ENCODE data around the gene SMAD9. TPM values are rescaled to one million over a fixed set of nuclear protein-coding genes. Genes with fewer than 3 reads are reported as not detected.
A peak's percentile ranks its signal among the peaks of the same experiment; 100 is the strongest.

Gene SMAD9
- total RNA-seq, 3 donors from 2014 or later (not counting 1 experiment from before 2014, with no cell fraction given), result not detected

GRCh38 chr13:36917311-36917710 lies 2.7 kb downstream of the SMAD9 start:
- intact Hi-C loops (cut with micrococcal nuclease), result no loop called here
- Mint-ChIP-seq H3K27me3 (ENCODE audit: low read depth in 2 of 2) (peaks cover 50 to 77% of the 10 kb centered on the region in 2 donors), H3K9me3 (no peaks in the 10 kb centered on the region), H3K4me3 (no peak overlapping the region), H3K4me1 (no peaks in the 10 kb centered on the region), H3K27ac (no peak overlapping the region), H3K36me3 (no peaks in the 10 kb centered on the region)
- DNase-seq (no peak), ATAC-seq (no peak)
- Histone ChIP-seq H3K9me3 (ENCODE audit: control insufficient read depth, insufficient read depth, low read length) (no peaks in the 10 kb centered on the region), H3K36me3 (ENCODE audit: control insufficient read depth, insufficient read depth, low read length) (no peaks in the 10 kb centered on the region), H3K4me1 (ENCODE audit: control insufficient read depth, insufficient read depth, low read length) (peaks cover 4% of the 10 kb centered on the region), H3K27me3 (ENCODE audit: control insufficient read depth, insufficient read depth, low read length) (peaks cover 7% of the 10 kb centered on the region), H3K27ac (ENCODE audit: low read length) (no peak overlapping the region), H3K4me3 (ENCODE audit: low read length) (no peak overlapping the region)
- TF ChIP-seq, protein P1, sequence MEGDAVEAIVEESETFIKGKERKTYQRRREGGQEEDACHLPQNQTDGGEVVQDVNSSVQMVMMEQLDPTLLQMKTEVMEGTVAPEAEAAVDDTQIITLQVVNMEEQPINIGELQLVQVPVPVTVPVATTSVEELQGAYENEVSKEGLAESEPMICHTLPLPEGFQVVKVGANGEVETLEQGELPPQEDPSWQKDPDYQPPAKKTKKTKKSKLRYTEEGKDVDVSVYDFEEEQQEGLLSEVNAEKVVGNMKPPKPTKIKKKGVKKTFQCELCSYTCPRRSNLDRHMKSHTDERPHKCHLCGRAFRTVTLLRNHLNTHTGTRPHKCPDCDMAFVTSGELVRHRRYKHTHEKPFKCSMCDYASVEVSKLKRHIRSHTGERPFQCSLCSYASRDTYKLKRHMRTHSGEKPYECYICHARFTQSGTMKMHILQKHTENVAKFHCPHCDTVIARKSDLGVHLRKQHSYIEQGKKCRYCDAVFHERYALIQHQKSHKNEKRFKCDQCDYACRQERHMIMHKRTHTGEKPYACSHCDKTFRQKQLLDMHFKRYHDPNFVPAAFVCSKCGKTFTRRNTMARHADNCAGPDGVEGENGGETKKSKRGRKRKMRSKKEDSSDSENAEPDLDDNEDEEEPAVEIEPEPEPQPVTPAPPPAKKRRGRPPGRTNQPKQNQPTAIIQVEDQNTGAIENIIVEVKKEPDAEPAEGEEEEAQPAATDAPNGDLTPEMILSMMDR (IDR thresholded peaks at IDR 0.05), result no peak
- WGBS (ENCODE audit: insufficient coverage), result 69% methylated on average over 3 of the region's 3 CpGs

DNA sequence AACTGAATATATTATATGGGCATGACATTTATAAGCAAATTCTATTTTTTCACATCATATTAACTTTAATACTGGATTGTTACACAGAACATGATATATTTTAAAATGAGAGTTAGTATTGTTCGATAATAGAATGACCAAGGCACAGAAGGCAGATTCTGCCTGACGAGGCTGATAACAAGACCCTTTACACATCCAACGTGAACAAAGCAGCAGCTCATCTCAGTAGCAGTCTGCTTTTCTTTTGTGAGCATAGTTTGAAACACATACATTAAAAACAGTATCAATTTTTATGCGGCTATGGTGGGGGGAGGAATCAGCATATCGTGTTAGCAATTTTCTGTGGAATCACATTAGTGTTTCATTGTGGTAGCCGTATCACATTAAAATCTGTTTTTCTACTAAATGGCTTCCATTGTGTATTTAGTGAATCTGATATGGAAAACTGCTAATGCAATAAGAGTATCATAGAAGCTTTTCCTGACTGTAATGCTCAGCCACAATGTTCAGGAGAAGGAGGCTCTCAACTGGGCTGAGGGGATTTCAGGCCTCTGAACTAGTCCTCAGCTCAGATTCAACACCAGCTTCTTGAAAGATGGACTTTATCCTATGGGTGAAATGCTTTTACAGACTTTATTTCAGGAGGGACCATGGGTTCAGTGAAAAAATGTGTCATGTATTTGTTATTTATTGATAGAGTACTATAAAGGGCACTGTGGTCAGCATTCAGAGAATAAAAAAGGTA lies 4.0 kb downstream of the SMAD9 start:
- Mint-ChIP-seq H3K9me3 (no peaks in the 10 kb centered on the region), H3K4me1 (no peaks in the 10 kb centered on the region), H3K36me3 (no peaks in the 10 kb centered on the region), H3K4me3 (no peak overlapping the region), H3K27ac (no peak overlapping the region), H3K27me3 (ENCODE audit: low read depth in 2 of 2) (peaks cover 40 to 64% of the 10 kb centered on the region in 2 donors)
- peaks cover 4% of the 10 kb centered on the region for H3K4me1 ChIP-seq (ENCODE audit: control insufficient read depth, insufficient read depth, low read length)
- no peaks in the 10 kb centered on the region for H3K9me3 ChIP-seq (ENCODE audit: control insufficient read depth, insufficient read depth, low read length)
- H3K27ac ChIP-seq (ENCODE audit: low read length), result no peak overlapping the region
- H3K36me3 ChIP-seq (ENCODE audit: control insufficient read depth, insufficient read depth, low read length), result no peaks in the 10 kb centered on the region
- ATAC-seq (no peak), DNase-seq (no peak)
- no peak overlapping the region for H3K4me3 ChIP-seq (ENCODE audit: low read length)
- 78% methylated on average over 5 of the region's 6 CpGs for WGBS (ENCODE audit: insufficient coverage)
- TF ChIP-seq, protein P1 (IDR thresholded peaks at IDR 0.05), result no peak
- H3K27me3 ChIP-seq (ENCODE audit: control insufficient read depth, insufficient read depth, low read length), result peaks cover 7% of the 10 kb centered on the region
- intact Hi-C loops (cut with micrococcal nuclease), result no loop called here

GRCh38 chr13:36915106-36915505 lies 4.9 kb downstream of the SMAD9 start:
- Histone ChIP-seq H3K9me3 (ENCODE audit: control insufficient read depth, insufficient read depth, low read length) (no peaks in the 10 kb centered on the region), H3K36me3 (ENCODE audit: control insufficient read depth, insufficient read depth, low read length) (no peaks in the 10 kb centered on the region), H3K4me1 (ENCODE audit: control insufficient read depth, insufficient read depth, low read length) (peaks cover 4% of the 10 kb centered on the region), H3K27ac (ENCODE audit: low read length) (no peak overlapping the region), H3K27me3 (ENCODE audit: control insufficient read depth, insufficient read depth, low read length) (peaks cover 7% of the 10 kb centered on the region), H3K4me3 (ENCODE audit: low read length) (no peak overlapping the region)
- Mint-ChIP-seq H3K36me3 (no peaks in the 10 kb centered on the region), H3K27ac (no peak overlapping the region), H3K27me3 (ENCODE audit: low read depth in 2 of 2) (peaks cover 36 to 58% of the 10 kb centered on the region in 2 donors), H3K9me3 (no peaks in the 10 kb centered on the region), H3K4me1 (no peaks in the 10 kb centered on the region), H3K4me3 (no peak overlapping the region)
- TF ChIP-seq, protein P1 (IDR thresholded peaks at IDR 0.05), result no peak
- intact Hi-C loops (cut with micrococcal nuclease), result no loop called here
- ATAC-seq (peak in 1 of 3 donors; percentile 45), DNase-seq (no peak)
- 57% methylated on average over 4 of the region's 5 CpGs for WGBS (ENCODE audit: insufficient coverage)

DNA sequence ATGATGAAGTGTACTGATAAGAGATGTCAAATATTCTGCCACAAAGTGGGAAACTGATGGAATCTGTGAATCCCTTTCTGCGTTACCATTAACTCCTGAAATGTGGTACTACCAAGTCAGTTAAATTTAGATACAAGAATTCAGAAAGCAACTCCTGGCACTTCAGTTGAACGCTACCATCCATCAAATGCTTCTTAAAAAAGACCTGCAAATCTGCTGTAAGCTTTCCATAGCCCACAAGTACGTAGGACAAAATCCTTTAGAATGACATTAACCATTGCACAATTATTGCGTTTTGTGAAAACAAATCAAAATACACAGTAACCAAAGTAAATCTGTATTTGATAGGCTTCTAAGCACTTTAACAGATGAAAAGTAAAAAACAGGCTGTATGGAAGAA lies 5.4 kb downstream of the SMAD9 start:
- Mint-ChIP-seq H3K27ac (no peak overlapping the region), H3K4me3 (no peak overlapping the region), H3K4me1 (no peaks in the 10 kb centered on the region), H3K27me3 (ENCODE audit: low read depth in 2 of 2) (peaks cover 36 to 58% of the 10 kb centered on the region in 2 donors), H3K9me3 (no peaks in the 10 kb centered on the region), H3K36me3 (no peaks in the 10 kb centered on the region)
- intact Hi-C loops (cut with micrococcal nuclease), result no loop called here
- H3K9me3 ChIP-seq (ENCODE audit: control insufficient read depth, insufficient read depth, low read length), result no peaks in the 10 kb centered on the region
- TF ChIP-seq, protein P1 (IDR thresholded peaks at IDR 0.05), result no peak
- ATAC-seq, result no peak
- no peak for DNase-seq
- H3K36me3 ChIP-seq (ENCODE audit: control insufficient read depth, insufficient read depth, low read length), result no peaks in the 10 kb centered on the region
- 81% methylated on average over 3 of the region's 4 CpGs for WGBS (ENCODE audit: insufficient coverage)
- H3K4me1 ChIP-seq (ENCODE audit: control insufficient read depth, insufficient read depth, low read length), result peaks cover 4% of the 10 kb centered on the region
- H3K27ac ChIP-seq (ENCODE audit: low read length), result no peak overlapping the region
- H3K27me3 ChIP-seq (ENCODE audit: control insufficient read depth, insufficient read depth, low read length), result peaks cover 7% of the 10 kb centered on the region
- H3K4me3 ChIP-seq (ENCODE audit: low read length), result no peak overlapping the region
